Epithelial cell of proximal tubule (primary cell): ENCODE measurements around the gene UBE2H. TPM values are rescaled to one million over a fixed set of nuclear protein-coding genes. Genes with fewer than 3 reads are reported as not detected.
A peak's percentile ranks its signal among the peaks of the same experiment; 100 is the strongest.

ENCODE experiments used
- DNase-seq: peaks from one replicate; pipeline ENCODE4 v3.0.0-alpha.2; 2011; ENCODE audit warnings: low read depth
- H3K4me3 ChIP-seq: 2 replicates; pipeline ENCODE4 v1.5.1; 2011; ENCODE audit warnings: low read depth, mild to moderate bottlenecking, low read length
- total RNA-seq: library from RNA; depleted of rRNA; stranded (reverse); fragments of >200 nt; gene quantifications from 2 replicates; pipeline ENCODE4 v1.2.3, GENCODE V29; 2015
- TF ChIP-seq, protein P1 (sequence below): conservative IDR thresholded peaks from 2 replicates; pipeline ENCODE4 v1.5.1; 2012; ENCODE audit warnings: low read depth, mild to moderate bottlenecking, low read length

The UBE2H gene
- total RNA-seq, 1 donor from 2014 or later = 88.1 TPM

DNA sequence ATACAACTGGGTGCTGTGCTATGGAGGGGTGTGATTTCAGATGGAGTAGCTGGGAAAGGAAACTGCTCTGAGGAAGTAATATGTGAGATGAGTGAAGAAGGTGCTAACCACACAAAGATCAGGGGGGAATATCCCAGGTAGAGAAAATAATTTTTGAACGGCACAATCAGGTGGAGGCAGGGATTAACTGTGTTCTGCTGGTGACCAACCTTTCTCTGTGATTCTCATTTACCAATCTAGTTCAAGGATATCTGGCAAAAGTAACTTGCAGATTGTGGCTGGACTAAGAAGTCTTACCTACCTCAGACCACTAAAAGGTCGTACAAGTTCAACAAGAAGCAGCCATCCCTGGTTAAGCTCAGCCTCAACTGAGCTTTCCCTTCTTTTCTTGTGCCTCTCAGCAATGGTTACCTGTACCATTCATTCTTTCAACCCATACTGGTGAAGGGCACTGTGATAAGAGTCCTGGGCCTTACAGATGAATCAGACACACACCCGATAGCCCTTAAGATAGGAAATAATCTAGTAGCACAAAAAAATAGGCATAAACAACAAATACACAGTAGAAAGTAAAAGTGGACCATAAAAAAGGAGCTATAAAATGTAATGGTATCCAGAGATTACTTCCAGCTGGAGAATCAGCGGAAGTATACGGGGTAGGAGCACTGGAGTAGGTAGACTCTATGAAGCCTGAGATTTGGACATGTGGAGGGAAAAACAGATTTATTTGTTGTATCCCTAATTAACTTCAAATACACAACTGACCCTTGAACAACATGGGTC, 96.6 kb downstream of the UBE2H start:
- no peak overlapping the region for H3K4me3 ChIP-seq
- TF ChIP-seq, protein P1, sequence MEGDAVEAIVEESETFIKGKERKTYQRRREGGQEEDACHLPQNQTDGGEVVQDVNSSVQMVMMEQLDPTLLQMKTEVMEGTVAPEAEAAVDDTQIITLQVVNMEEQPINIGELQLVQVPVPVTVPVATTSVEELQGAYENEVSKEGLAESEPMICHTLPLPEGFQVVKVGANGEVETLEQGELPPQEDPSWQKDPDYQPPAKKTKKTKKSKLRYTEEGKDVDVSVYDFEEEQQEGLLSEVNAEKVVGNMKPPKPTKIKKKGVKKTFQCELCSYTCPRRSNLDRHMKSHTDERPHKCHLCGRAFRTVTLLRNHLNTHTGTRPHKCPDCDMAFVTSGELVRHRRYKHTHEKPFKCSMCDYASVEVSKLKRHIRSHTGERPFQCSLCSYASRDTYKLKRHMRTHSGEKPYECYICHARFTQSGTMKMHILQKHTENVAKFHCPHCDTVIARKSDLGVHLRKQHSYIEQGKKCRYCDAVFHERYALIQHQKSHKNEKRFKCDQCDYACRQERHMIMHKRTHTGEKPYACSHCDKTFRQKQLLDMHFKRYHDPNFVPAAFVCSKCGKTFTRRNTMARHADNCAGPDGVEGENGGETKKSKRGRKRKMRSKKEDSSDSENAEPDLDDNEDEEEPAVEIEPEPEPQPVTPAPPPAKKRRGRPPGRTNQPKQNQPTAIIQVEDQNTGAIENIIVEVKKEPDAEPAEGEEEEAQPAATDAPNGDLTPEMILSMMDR = no peak

GRCh38 chr7:129855234-129855673, 97.5 kb downstream of the UBE2H start:
- TF ChIP-seq, protein P1 = no peak
- DNase-seq = no peak
- no peak overlapping the region for H3K4me3 ChIP-seq

More for the DNA sequence above, 96.6 kb downstream of the UBE2H start:
- DNase-seq = no peak

- no peak overlapping the region for H3K4me3 ChIP-seq
Observed at GRCh38 chr7:129854401-129854800, 98.4 kb downstream of the UBE2H start.

GRCh38 chr7:129853661-129854268, 99.0 kb downstream of the UBE2H start:
- TF ChIP-seq, protein P1 = no peak
- DNase-seq = peak; percentile 39
- H3K4me3 ChIP-seq = no peak overlapping the region

More at GRCh38 chr7:129854401-129854800, 98.4 kb downstream of the UBE2H start:
- TF ChIP-seq, protein P1 = no peak
- DNase-seq = no peak

DNA sequence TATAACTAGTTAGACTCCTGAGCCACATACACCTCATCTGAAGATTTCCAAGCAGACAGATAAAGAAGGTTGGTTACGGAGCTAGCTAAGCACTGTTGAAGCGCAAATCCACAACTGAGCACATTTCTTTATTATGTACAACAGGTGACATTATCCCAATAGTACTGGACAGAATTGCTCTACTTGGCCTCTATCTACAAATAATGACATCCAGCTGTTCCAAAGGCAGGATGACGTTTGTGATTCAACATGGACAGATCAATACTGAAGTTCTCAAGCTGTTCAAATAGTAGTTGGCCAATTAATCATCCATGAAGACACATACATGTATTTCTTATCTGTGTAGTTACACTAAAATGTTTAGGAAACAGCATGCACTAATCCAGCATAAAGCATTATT, 101.0 kb downstream of the UBE2H start:
- H3K4me3 ChIP-seq = no peak overlapping the region
- no peak for DNase-seq
- TF ChIP-seq, protein P1 = no peak

GRCh38 chr7:129851174-129851573, 101.6 kb downstream of the UBE2H start:
- peak; percentile 49 for DNase-seq
- TF ChIP-seq, protein P1 = no peak
- H3K4me3 ChIP-seq = no peak overlapping the region
